ENCODE measurements around the gene MRPL53. TPM values are rescaled to one million over a fixed set of nuclear protein-coding genes. Genes with fewer than 3 reads are reported as not detected.

Gene MRPL53
- total and polyA plus RNA-seq, 2 of the 13 experiments (the other 11 are each of a cell fraction or from before 2014, with no cell fraction given) = 34.3 to 51.9 TPM

DNA sequence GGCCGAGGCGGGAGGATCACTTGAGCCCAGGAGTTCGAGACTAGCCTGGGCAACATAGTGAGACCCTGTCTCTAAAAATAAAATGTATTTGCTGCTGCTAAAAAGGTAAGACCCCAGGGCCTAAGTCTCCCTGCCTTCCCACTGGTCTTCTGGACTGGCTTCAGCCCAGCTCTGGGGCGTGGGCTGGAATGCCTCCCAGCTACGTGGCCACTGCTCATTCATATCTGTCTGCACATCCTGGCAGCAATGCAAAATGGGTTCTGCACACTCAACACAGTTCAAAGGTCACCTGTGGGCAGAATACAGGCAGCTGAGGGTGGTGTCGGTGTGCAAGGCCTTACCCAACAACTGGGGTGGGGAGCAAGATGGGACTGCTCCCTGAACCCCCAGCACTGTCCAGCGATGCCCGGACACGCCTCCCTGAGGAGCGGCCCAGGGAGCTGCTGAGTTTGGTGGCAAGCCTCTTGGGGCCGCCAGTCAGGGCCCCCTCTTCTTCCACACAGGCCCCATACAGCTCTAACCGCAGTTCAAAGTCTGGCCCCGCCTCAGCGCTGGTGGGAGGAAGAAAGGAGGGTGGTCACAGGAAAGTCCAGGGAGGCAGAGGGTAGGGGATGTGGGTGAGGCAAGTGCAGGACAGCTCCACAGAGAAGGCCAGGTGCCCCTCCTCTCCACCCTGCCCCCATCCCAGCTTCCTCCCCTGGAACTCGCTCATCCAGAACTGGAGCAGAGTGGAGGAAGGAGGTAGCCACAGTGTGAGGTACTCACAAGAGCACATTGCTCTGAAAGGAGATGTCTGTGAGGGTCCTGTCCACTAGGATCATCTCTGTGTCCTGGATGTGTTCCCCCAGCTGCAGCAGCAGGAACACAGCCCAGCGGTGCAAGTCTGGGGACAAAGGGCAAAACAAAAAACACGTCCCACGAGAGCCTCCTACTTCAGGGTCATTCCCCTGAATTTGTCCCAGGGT lies 42.7 kb downstream of the MRPL53 start (continued):
- TF ChIP-seq, protein P1, sequence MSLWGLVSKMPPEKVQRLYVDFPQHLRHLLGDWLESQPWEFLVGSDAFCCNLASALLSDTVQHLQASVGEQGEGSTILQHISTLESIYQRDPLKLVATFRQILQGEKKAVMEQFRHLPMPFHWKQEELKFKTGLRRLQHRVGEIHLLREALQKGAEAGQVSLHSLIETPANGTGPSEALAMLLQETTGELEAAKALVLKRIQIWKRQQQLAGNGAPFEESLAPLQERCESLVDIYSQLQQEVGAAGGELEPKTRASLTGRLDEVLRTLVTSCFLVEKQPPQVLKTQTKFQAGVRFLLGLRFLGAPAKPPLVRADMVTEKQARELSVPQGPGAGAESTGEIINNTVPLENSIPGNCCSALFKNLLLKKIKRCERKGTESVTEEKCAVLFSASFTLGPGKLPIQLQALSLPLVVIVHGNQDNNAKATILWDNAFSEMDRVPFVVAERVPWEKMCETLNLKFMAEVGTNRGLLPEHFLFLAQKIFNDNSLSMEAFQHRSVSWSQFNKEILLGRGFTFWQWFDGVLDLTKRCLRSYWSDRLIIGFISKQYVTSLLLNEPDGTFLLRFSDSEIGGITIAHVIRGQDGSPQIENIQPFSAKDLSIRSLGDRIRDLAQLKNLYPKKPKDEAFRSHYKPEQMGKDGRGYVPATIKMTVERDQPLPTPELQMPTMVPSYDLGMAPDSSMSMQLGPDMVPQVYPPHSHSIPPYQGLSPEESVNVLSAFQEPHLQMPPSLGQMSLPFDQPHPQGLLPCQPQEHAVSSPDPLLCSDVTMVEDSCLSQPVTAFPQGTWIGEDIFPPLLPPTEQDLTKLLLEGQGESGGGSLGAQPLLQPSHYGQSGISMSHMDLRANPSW (CRISPR knock-in tag; IDR thresholded peaks at IDR 0.05; ENCODE audit: borderline replicate concordance) = peak; percentile 87; the same call in 1 of the 2 replicates
- no peak for TF ChIP-seq ZNF251 (CRISPR knock-in tag; IDR thresholded peaks at IDR 0.05)
- TF ChIP-seq, protein P2, sequence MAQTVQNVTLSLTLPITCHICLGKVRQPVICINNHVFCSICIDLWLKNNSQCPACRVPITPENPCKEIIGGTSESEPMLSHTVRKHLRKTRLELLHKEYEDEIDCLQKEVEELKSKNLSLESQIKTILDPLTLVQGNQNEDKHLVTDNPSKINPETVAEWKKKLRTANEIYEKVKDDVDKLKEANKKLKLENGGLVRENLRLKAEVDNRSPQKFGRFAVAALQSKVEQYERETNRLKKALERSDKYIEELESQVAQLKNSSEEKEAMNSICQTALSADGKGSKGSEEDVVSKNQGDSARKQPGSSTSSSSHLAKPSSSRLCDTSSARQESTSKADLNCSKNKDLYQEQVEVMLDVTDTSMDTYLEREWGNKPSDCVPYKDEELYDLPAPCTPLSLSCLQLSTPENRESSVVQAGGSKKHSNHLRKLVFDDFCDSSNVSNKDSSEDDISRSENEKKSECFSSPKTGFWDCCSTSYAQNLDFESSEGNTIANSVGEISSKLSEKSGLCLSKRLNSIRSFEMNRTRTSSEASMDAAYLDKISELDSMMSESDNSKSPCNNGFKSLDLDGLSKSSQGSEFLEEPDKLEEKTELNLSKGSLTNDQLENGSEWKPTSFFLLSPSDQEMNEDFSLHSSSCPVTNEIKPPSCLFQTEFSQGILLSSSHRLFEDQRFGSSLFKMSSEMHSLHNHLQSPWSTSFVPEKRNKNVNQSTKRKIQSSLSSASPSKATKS (CRISPR knock-in tag; IDR thresholded peaks at IDR 0.05) = no peak
- TF ChIP-seq ZSCAN12 (CRISPR knock-in tag; IDR thresholded peaks at IDR 0.05) = no peak
- TF ChIP-seq ZNF616 (CRISPR knock-in tag; IDR thresholded peaks at IDR 0.05; ENCODE audit: low read depth) = peak; percentile 63; the same call in 1 of the 2 replicates
- TF ChIP-seq ZNF431 (CRISPR knock-in tag; IDR thresholded peaks at IDR 0.05; ENCODE audit: borderline replicate concordance, low read depth) = no peak
- no peak for TF ChIP-seq ZNF354B (CRISPR knock-in tag; IDR thresholded peaks at IDR 0.05)
- TF ChIP-seq ZNF256 (CRISPR knock-in tag; conservative IDR thresholded peaks at IDR 0.05) = no peak
- no peak for TF ChIP-seq TEAD2 (CRISPR knock-in tag; IDR thresholded peaks at IDR 0.05)
- TF ChIP-seq, protein P3, sequence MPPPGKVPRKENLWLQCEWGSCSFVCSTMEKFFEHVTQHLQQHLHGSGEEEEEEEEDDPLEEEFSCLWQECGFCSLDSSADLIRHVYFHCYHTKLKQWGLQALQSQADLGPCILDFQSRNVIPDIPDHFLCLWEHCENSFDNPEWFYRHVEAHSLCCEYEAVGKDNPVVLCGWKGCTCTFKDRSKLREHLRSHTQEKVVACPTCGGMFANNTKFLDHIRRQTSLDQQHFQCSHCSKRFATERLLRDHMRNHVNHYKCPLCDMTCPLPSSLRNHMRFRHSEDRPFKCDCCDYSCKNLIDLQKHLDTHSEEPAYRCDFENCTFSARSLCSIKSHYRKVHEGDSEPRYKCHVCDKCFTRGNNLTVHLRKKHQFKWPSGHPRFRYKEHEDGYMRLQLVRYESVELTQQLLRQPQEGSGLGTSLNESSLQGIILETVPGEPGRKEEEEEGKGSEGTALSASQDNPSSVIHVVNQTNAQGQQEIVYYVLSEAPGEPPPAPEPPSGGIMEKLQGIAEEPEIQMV (CRISPR knock-in tag; IDR thresholded peaks at IDR 0.05; ENCODE audit: low read depth) = peak; percentile 74; the same call in 1 of the 2 replicates
- peak; percentile 69 for TF ChIP-seq SKI (IDR thresholded peaks at IDR 0.05; ENCODE audit: partially characterized antibody)
- no peak; the same call in 1 of the 2 replicates for TF ChIP-seq ZBTB7A (CRISPR knock-in tag; IDR thresholded peaks at IDR 0.05)
- peak; percentile 71; the same call in 1 of the 2 replicates for TF ChIP-seq NRL (CRISPR knock-in tag; IDR thresholded peaks at IDR 0.05; ENCODE audit: borderline replicate concordance)
- TF ChIP-seq CREB1 (IDR thresholded peaks at IDR 0.05) = 0 out of 2 replicates have a peak, but pooled peaks have one; percentile 1
- peak; percentile 75; the same call in 1 of the 2 replicates for TF ChIP-seq CREB1 (CRISPR knock-in tag; IDR thresholded peaks at IDR 0.05)
- peak; percentile 34 for TF ChIP-seq MED8 (CRISPR knock-in tag; IDR thresholded peaks at IDR 0.05; ENCODE audit: insufficient replicate concordance)
- peak; percentile 56; the same call in 1 of the 2 replicates for TF ChIP-seq MED1 (CRISPR knock-in tag; IDR thresholded peaks at IDR 0.05)
- peak; percentile 45; the same call in 1 of the 2 replicates for TF ChIP-seq REL (CRISPR knock-in tag; conservative IDR thresholded peaks at IDR 0.05)
- peak; percentile 35 for TF ChIP-seq ZFY (CRISPR knock-in tag; IDR thresholded peaks at IDR 0.05)
- TF ChIP-seq ZNF337 (CRISPR knock-in tag; IDR thresholded peaks at IDR 0.05; ENCODE audit: borderline replicate concordance, low read depth) = 0 out of 2 replicates have a peak, but pooled peaks have one; percentile 85
- no peak for TF ChIP-seq SP1 (IDR thresholded peaks at IDR 0.05)
- no peak; the same call in 1 of the 2 replicates for TF ChIP-seq SP1 (CRISPR knock-in tag; IDR thresholded peaks at IDR 0.05)
- no peak for TF ChIP-seq ZNF20 (CRISPR knock-in tag; IDR thresholded peaks at IDR 0.05)
- peak; percentile 90 for TF ChIP-seq ZBTB7B (CRISPR knock-in tag; IDR thresholded peaks at IDR 0.05)

All from HepG2 (cell line).